Measurements from ENCODE around the gene GOLGA6L2.
"Not testable (repeated sequence)": the region's sequence is repeated elsewhere in the genome, so short reads cannot be mapped to it uniquely, and the experiment has no call there.

Gene GOLGA6L2, protein sequence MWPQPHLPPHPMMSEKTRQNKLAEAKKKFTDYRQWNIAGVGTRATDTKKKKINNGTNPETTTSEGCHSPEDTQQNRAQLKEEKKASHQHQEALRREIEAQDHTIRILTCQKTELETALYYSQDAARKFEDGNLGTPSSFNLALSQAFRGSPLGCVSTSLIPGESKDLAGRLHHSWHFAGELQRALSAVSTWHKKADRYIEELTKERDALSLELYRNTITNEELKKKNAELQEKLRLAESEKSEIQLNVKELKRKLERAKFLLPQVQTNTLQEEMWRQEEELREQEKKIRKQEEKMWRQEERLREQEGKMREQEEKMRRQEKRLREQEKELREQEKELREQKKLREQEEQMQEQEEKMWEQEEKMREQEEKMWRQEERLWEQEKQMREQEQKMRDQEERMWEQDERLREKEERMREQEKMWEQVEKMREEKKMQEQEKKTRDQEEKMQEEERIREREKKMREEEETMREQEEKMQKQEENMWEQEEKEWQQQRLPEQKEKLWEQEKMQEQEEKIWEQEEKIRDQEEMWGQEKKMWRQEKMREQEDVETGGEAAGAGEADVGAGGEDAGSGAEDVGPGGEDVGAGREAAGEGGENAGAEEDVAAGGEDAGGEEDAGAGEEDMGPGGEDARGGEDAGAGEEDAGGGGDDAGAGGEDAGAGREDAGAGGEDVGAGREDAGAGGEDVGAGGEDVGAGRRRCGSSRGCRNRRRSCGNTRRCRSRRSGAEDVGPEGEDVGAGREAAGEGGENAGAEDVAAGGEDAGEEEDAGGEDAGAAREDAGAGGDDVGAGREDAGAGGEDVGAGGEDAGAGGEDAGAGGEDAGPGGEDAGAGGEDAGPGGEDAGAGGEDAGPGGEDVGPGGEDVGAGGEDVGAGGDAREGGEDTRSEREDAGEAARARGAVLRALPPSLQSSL

DNA sequence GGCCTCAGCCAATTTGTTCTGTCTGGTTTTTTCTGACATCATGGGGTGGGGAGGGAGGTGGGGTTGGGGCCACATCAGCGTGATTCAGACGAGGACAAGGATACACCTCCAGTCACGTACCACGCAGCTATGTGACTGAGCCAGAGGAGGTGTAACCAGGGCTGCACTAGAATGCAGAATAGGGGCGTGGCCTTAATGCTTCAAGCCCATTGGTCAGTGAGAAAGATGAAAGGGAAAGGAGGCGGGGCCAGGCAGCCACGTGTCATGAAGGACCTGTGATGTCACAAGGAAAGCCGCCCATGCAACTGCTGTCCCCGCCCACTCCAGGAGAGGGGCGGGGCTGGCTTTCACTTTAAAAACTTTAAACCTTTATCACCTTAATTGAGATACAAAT is at the start of gene GOLGA6L2:
GOLGA6L2 (minus strand) TSS at position 137 of the 394 bp plus-strand sequence; CDS start at position 75, 62 bp downstream.
- no peak for DNase-seq (ENCODE audit: low spot score)

DNA sequence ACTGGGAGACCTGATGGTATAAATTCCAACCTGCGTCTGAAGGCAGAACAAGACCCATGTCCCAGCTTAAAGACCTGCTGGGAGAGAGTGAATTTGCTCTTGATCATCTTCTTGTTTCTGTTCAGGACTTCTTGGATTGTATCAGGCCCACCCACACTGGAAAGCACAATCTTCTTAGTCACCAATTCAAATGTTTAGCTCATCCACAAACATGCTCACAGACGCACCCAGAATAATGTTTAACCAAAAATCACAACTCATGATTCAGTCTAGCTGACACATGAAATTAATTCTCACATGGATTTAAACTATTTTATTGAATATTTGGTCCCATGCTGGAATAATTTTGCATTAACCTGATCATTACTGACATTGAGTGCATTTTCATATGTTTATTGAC is 37.8 kb upstream of the GOLGA6L2 start:
- DNase-seq (ENCODE audit: low spot score), result peak; percentile 70

DNA sequence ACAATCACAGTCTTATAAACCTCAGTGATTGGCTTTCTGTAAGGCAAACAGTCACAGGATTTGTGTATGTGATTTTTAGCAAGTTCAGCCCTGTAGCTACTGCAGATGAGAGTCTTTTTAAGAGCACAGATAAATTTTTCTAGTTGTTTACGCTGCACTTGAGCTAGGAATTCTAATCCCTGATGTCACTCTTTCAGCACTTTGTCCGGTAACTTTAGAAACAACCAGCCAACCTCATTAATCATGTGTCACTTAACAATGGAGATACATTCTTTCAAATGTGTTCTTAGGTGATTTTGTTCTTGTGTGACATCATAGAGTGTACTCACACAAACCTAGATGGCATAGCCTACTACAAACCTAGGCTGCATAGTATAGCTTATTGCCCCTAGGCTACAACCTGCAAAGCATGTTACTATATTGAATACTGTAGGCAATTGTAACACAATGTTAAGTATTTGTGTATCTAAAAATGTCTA is 36.8 kb upstream of the GOLGA6L2 start:
- peak; percentile 26 for DNase-seq (ENCODE audit: low spot score)

DNA sequence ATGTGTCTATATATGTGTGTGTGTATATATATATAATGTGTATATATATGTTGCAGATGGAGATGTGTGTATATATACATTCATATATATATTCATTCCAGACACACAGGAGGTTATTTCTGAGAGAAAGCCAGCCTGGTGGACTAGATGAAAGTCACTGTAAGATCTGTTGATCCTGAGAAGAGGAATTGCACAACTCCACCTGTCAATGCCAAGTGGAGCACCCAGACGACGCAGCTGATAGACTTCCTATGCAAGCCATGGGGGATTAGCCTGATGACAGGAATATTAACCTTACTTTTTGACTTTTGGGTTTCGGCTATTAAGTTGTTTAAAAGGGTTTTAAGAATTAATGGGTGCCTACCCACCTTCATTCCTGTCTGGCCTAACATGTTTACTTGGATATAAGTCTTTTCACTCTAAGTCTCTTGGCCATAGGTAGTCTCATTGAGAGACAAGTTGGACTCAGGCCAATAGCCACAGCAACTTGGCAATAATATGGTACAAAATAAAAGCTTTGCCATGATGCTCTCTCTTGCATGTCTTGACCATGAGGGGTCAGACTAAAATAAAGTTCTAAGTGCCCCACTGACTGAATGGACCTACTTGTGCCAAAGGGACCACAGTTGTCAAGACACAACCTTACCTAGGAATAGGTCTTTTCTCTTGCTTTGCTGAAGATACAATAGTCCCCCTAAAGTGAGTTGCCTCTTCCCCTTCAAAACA is 35.9 kb upstream of the GOLGA6L2 start:
- no peak for DNase-seq (ENCODE audit: low spot score)

DNA sequence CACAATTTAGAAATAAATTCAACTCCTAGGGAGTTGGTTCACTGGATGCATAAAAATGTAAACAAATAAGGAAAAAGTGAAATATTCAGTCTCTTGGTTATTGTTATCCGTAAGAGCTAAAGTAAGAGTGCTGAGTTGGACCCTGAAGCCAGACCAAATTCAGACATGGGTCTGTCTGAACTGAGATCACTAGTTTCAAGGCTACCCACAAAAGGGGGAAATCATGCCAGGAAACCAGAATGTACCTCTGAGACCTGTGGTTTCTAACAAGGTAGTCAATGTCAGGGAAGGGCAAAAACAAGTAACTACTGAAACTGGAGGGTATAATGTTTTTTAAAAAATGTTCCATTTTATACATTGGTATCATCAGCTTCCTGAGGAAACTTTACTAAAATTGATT is 35.2 kb upstream of the GOLGA6L2 start:
- no peak for DNase-seq (ENCODE audit: low spot score)

DNA sequence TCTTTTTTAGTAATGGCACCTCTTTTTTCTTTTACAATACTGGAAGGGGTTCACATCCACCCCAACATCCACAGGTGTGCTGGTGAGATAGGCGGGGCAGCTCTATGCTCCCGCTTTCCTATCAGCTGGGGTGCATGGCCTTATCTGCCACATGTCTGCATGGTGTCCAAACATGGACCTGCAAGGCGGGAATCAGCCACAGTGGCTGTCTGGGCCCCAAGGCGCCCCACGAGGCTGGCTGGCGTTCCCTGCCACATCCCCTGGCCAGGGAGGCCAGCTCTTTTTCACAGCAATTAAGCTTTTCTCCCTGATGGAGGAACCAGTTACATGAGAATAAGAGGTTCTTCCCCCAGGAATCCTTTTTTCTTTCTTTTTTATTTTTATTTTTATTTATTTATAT is 30.9 kb upstream of the GOLGA6L2 start:
- DNase-seq (ENCODE audit: low spot score), result no peak

DNA sequence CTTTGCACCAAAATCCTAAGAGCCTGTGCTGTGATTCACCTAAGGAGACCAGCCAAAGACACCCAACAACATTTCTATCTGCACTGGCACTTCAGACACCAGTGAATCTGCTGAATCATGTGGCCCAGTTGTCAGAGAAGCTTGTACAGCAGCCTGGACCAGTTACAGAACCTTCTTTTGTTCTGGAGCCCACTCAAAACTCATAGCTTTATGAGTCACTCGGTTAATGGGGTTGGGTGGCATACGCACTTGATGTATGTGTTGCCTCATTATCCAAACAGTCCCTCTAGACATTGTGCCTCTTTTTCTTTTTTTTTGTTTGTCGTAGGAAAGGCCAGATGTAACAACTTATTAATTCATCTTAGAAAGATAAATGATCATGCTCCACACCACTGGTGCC is 25.6 kb upstream of the GOLGA6L2 start:
- no peak for DNase-seq (ENCODE audit: low spot score)

DNA sequence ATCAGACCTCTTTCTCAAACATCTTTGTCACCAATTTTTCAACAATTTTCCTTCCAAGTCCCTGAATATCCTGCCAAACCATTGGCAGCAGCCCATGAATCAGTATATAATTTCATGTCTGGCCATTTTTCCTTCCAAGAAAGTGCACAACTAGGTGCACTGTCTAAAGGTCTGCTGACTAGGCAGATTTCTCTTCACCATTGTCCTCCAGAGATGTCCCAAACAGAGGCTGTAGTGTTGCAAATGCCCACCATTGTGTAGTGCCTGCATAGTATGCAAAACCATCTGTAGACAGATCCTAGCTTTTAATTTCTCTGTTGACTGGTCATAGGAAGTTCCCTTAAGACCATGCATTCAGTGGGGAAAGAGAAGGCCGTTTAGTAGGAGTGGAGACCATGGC is 25.0 kb upstream of the GOLGA6L2 start:
- no peak for DNase-seq (ENCODE audit: low spot score)

DNA sequence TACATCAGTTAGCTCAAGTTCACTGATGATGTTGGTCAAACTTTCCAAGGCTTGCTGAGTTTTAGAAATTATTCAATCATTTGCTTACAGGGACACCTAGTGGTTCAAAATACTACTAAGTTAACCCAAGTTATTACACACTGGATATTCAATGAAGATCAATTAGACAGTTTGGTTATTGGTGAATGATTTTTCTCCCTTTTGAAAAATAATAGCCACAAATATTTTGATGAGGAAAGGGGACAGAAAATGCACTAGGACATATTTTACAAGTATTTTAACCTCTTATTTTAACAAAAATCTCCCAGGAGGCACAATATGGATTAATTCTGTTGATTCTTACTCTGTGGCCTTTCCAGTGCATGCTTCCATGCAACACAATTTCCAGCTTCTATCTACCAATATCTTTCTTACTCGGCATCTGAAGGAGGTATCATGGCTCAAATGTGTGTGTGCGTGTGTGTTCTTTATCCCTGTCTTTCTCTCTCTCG is 20.1 kb upstream of the GOLGA6L2 start:
- peak; percentile 40 for DNase-seq (ENCODE audit: low spot score)

DNA sequence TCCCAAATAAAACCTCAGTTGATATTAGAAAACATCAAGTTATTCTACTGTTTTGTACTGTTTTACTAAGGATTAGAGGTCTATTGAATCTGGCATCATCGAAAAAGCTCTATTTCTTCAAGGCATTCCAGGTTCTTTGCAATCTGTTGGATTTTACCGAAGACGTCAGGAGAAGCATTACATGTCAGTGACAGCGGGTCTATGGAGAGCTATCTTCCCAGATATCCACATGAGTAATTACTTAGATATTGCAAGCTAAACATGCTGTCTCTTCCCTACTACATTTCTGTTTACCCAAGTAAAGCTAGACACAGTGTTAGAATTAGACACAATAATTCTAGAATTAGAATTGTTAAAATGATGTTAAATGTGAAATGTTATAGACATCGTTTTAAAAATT is 10.8 kb upstream of the GOLGA6L2 start:
- no peak for DNase-seq (ENCODE audit: low spot score)

DNA sequence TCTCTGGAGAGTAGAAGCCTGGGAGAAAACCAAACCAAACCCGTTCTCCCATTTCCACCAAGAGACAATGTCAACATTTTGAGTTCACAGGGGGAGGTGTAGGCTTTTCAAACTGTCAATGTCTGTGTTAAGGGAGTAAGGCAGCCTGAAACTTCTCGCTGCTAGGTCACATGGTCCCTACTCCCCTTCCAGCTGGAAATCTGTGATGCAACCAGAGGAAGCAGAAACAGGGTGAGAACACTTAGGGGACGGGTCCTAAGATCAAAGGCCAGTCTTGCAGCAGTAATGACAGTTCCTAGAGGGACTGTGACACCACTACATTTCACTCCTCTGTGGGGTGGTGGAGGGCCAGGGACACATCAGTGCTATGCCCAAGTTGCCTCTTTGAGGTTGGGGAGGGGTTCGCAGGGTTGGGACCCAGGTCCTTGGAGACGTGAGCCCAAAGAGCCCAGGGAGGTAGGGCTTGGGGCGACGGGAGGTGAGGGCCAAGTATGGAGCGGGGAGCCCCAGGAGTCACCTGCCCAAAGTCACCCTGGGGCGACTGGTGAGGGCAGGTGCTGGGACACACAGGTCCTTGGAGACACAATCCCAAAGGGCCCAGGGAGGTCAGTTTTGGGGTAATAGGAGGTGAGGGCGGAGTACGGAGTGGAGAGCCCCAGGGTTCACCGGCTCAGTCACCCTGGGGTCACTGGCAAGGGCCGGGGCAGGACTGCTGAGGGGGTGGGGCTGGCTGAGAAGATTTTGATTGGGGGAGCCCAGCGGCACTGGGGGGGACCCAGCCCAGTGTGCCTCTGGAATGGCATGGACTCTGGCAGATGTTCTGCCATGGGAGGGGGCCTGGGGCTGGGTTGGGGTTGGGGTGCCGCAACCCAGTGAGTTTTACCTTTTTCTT is 582 bp downstream of the GOLGA6L2 start:
- no peak for DNase-seq (ENCODE audit: low spot score)

DNA sequence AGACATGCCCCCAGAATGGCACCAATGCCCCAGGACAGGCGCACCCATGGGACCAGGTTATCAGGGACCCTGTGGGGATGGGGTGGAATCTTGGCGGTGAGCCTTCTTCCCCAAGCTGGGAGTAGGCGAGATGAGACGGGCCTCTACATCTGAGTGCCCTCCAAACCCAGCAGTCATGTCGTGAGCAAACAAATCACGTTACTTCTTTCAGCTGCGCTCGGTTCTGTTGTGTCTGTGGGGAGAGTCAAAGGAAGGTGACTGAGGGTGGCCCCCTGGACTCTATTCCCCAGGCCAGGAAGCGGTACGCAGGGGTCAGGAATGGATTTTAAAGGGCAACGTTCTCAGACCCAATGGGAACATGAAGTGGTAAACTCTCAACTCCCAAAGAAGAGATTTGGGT is 2.8 kb downstream of the GOLGA6L2 start:
- DNase-seq (ENCODE audit: low spot score), result no peak

DNA sequence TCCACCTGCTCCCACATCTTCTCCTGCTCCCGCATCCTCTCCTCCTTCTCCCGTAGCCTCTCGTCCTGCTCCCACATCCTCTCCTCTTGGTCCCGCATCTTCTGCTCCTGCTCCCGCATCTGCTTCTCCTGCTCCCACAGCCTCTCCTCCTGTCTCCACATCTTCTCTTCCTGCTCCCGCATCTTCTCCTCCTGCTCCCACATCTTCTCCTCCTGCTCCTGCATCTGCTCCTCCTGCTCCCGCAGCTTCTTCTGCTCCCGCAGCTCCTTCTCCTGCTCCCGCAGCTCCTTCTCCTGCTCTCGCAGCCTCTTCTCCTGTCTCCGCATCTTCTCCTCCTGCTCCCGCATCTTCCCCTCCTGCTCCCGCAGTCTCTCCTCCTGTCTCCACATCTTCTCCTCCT is 5.8 kb downstream of the GOLGA6L2 start:
- DNase-seq (ENCODE audit: low spot score), result no peak

DNA sequence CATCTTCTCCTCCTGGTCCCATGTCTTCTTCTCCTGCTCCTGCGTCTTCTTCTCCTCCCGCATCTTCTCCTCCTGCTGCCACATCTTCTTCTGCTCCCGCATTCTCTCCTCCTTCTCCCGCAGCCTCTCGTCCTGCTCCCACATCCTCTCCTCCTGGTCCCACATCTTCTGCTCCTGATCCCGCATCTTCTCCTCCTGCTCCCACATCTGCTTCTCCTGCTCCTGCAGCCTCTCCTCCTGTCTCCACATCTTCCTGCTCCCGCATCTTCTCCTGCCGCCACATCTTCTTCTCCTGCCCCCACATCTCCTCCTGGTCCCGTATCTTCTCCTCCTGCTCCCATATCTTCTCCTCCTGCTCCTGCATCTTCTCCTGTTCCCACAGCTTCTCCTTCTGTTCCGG is 6.4 kb downstream of the GOLGA6L2 start:
- no peak for DNase-seq (ENCODE audit: low spot score)

DNA sequence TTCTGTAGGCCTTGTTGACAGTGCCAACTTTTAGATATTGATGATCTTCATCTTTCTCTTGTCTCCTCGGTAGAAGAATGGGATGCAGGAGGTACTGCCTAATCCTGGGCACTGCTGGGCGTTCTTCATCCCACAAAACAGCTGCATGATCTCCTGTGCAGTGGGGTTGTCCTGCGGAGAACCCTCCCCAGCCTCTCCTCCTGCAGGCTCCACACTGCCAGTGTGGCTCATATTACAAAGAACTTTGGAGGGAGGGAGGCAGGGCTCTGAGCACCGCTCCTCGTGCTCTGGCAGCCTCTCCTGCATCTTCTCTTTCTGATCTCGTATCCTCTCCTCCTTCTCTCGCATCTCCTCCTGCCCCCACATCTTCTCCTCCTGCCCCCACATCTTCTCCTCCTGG is 7.5 kb downstream of the GOLGA6L2 start:
- no peak for DNase-seq (ENCODE audit: low spot score)

DNA sequence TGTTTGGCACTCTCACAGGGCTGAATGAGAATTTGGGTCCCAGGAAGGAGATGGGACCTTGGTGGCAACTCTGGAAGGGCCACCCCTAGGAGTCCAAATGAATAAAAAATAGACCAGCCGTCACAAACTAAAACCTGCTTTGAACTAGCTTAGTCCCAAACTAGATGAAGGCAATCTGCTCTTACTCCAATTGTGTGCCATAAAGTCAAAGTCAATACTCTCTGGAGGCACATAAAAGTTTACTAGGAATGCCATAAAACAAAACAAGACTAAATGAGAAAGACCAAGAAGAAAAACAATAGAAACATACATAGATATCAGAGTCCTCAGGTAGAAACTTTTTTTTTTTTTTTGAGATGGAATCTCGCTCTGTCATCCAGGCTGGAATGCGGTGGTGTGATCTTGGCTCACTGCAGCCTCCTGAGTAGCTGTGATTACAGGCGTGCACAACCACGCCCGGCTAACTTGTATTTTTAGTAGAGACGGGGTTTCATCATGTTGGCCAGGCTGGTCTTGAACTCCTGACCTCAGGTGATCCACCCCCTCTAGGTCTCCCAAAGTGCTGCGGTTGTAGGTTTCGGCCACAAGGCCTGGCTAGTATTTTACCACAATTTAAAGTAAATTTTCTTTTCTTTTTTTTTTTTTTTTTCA is 8.1 kb downstream of the GOLGA6L2 start:
- DNase-seq (ENCODE audit: low spot score), result no peak

DNA sequence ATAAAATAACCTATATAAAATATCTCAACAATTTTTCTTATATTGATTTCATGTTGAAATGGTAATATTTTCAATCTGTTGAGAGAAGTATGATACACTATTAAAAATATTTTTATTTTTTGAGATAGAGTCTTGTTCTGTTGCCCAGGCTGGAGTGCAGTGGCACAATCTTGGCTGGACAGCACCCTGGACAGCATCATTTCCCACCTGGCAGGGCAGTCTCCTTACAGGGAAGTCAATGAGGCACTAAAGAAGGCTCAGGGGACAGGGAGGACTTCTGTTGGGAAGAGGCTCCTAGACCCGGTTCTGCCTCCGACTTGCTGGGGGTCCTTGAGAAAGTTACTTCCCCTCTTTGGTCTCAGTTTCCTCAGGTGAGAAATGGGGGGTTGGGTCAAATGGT is 9.4 kb downstream of the GOLGA6L2 start:
- no peak for DNase-seq (ENCODE audit: low spot score)

DNA sequence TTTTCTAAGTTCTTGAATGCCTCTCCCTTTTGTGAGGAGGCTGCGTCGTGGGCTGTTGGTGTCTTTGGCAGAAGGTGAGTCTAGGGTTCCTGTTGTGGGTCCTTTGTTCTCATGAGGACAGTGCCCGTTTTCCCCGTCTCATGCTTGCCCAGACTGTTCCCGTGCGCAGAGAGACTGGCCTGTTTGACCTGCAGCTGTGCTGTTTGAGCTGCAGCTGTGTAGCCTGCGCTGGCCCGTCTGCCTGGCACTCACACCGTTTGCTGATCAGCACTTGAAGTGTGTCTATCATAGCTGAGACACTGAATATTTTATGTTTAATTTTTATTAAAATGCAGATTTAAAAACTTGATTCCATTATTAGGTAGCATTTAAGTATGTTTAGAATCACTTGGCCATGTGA is 9.9 kb downstream of the GOLGA6L2 start:
- no peak for DNase-seq (ENCODE audit: low spot score)

DNA sequence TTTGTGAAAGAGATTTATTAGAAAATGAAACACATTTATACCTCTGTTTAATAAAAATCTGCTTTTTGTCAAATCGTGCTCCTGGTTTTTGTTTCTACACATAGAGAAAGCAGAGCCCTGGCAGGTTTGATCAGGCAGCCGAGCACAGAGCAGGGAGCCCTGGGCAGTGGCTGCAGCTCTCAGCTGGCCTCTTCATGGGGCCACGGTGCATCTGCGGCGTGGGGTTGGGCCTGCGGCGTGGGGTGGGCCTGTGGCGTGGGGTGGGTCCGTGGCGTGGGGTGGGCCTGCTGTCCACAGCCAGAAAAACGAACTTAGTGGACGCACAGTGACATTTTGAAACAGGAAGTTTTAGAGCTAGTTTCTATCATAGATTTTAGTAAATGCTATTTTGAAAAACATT is 10.6 kb downstream of the GOLGA6L2 start:
- DNase-seq (ENCODE audit: low spot score), result no peak

DNA sequence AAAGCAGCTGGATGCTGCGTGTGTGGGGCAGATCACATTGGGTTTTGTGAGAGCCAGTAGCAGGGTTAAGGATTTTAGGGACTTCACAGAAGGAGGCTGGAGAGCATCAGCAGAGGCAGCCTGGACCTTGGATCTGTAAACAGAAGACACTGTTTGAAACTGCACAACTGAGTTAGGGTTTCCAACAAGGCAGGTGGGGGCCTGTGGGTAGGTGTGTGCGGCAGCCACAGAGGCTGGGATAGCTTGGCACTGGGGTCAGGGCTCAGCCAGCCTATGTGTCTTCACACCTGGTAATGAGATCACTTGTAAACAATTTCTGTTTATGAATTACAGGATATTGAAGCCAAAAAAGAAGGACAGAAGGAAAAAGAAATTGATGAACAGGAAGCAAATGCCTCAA is 12.3 kb downstream of the GOLGA6L2 start:
- not testable (repeated sequence) for DNase-seq (ENCODE audit: low spot score)

DNA sequence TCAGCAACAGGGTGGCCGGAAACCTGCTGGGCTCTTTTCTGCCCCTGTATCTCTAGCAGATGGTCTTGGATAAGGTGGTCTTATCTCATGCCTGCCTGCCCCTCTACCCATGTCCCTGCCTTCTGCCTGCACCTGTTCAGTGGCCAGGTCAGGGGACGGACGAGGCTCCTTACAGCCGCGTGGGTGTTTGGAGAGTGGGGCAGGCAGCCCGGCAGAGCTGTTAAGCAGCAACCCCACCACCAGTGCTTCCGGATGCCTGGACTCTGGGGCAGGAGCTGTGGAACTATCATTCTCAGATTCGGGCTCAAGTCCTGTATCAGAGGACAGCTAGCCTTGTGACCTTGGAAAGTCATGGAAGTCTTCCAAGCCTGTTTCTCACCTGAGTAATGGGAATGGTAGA is 21.7 kb downstream of the GOLGA6L2 start:
- DNase-seq (ENCODE audit: low spot score), result not testable (repeated sequence)
